HepG2 (cell line): ENCODE results near the gene ZFHX3. TPM values are rescaled to one million over a fixed set of nuclear protein-coding genes. Genes with fewer than 3 reads are reported as not detected.

Source experiments
- ARNT2 ChIP-seq: sonication (generic); formaldehyde crosslinking; IDR thresholded peaks from 2 replicates; pipeline ENCODE4 v1.8.0; 2022; ENCODE audit warnings: mild to moderate bottlenecking, low read depth, missing genetic modification reagents, moderate library complexity
- DPF2 ChIP-seq: sonication (generic); formaldehyde crosslinking; IDR thresholded peaks from 2 replicates; pipeline ENCODE4 v1.4.0; 2020; ENCODE audit warnings: mild to moderate bottlenecking, low read depth, missing genetic modification reagents, borderline replicate concordance
- ELF3 ChIP-seq: IDR thresholded peaks from 2 replicates; pipeline ENCODE4 v1.6.1; 2016; ENCODE audit warnings: missing genetic modification reagents, missing compliant biosample characterization
- FIP1L1 ChIP-seq: fragments of 200-400 bp; formaldehyde crosslinking; IDR thresholded peaks from 2 replicates; pipeline ENCODE4 v1.6.1; 2018; ENCODE audit warnings: low read depth, mild to moderate bottlenecking, low read length, moderate library complexity, borderline replicate concordance; ENCODE audit not compliant: insufficient read depth
- GLI4 ChIP-seq: sonication (generic); formaldehyde crosslinking; IDR thresholded peaks from 2 replicates; pipeline ENCODE4 v1.5.1; 2020; ENCODE audit warnings: missing genetic modification reagents, mild to moderate bottlenecking, moderate library complexity, borderline replicate concordance
- LCORL ChIP-seq, 2 experiments: fragments of 450-650 bp in 1 of 2; sonication (generic) in 1 of 2; formaldehyde crosslinking in 1 of 2; IDR thresholded peaks; 2 replicates each; pipeline versions ENCODE4 v1.5.0 to v1.6.1; 2017 to 2020; ENCODE audit warnings: antibody characterized with exemption in 1 of 2, missing genetic modification reagents in 1 of 2
- MBD4 ChIP-seq: IDR thresholded peaks from 2 replicates; pipeline ENCODE4 v1.6.1; 2012; ENCODE audit warnings: low read length, inconsistent platforms, borderline replicate concordance
- SOX13 ChIP-seq, 3 experiments: fragments of 450-650 bp in 1 of 3; sonication (generic) in 1 of 3; formaldehyde crosslinking in 1 of 3; IDR thresholded peaks in 2 of 3; conservative IDR thresholded peaks in 1 of 3; 2 replicates each; pipeline versions ENCODE4 v1.5.0 to v1.6.1; 2016 to 2020; ENCODE audit warnings: antibody characterized with exemption in 1 of 3, mild to moderate bottlenecking in 1 of 3, missing compliant biosample characterization in 1 of 3, missing genetic modification reagents in 1 of 3, moderate library complexity in 1 of 3
- SP140L ChIP-seq: sonication (generic); formaldehyde crosslinking; IDR thresholded peaks from 2 replicates; pipeline ENCODE4 v1.4.0; 2020; ENCODE audit warnings: missing genetic modification reagents, borderline replicate concordance
- TFE3 ChIP-seq: IDR thresholded peaks from 2 replicates; pipeline ENCODE4 v1.6.1; 2016
- TOPORS ChIP-seq: sonication (generic); formaldehyde crosslinking; IDR thresholded peaks from 2 replicates; pipeline ENCODE4 v1.8.0; 2023; ENCODE audit warnings: mild to moderate bottlenecking, missing genetic modification reagents
- UBTF ChIP-seq: sonication (generic); formaldehyde crosslinking; IDR thresholded peaks from 2 replicates; pipeline ENCODE4 v1.4.0; 2020; ENCODE audit warnings: mild to moderate bottlenecking, missing genetic modification reagents
- ZBTB34 ChIP-seq: sonication (generic); formaldehyde crosslinking; IDR thresholded peaks from 2 replicates; pipeline ENCODE4 v1.8.0; 2022; ENCODE audit warnings: mild to moderate bottlenecking, missing genetic modification reagents
- ZFY ChIP-seq: sonication (generic); formaldehyde crosslinking; IDR thresholded peaks from 2 replicates; pipeline ENCODE4 v1.4.0; 2020; ENCODE audit warnings: missing genetic modification reagents
- ZNF180 ChIP-seq: sonication (generic); formaldehyde crosslinking; IDR thresholded peaks from 2 replicates; pipeline ENCODE4 v1.4.0; 2020; ENCODE audit warnings: low read depth, missing genetic modification reagents, borderline replicate concordance
- ZNF274 ChIP-seq: sonication (generic); formaldehyde crosslinking; IDR thresholded peaks from 2 replicates; pipeline ENCODE4 v1.5.1; 2020; ENCODE audit warnings: mild to moderate bottlenecking, missing genetic modification reagents
- ZNF326 ChIP-seq: sonication (generic); formaldehyde crosslinking; IDR thresholded peaks from 2 replicates; pipeline ENCODE4 v1.4.0; 2020; ENCODE audit warnings: missing genetic modification reagents, borderline replicate concordance
- ZSCAN31 ChIP-seq: sonication (generic); formaldehyde crosslinking; IDR thresholded peaks from 2 replicates; pipeline ENCODE4 v1.5.0; 2020; ENCODE audit warnings: low read depth, mild to moderate bottlenecking, missing genetic modification reagents
- polyA plus RNA-seq, 8 experiments: library from polyadenylated mRNA; depleted of rRNA in 3 of 8; stranded (reverse) in 7 of 8; unstranded in 1 of 8; fragments of >200 nt; fragmentation: Illumina TruSeq in 4 of 8; extraction: Trizol in 4 of 8; gene quantifications; 2 replicates each; pipeline versions ENCODE4 v1.2.1 to v1.2.3, GENCODE V29; 2011 to 2016; ENCODE audit warnings: low read depth in 4 of 8, missing spikeins in 1 of 8, mixed read lengths in 1 of 8; ENCODE audit not compliant: insufficient read depth in 1 of 8
- total RNA-seq, 5 experiments: library from RNA; depleted of rRNA; stranded (reverse); fragments of >200 nt; fragmentation: Illumina TruSeq; extraction: Trizol; gene quantifications; 2 replicates each; pipeline ENCODE4 v1.2.3, GENCODE V29; 2016; ENCODE audit warnings: low read depth in 1 of 5
- TF ChIP-seq, protein P1 (sequence below): IDR thresholded peaks from 2 replicates; pipeline ENCODE4 v1.6.1; 2016; ENCODE audit warnings: mild to moderate bottlenecking, missing biosample characterization, missing genetic modification reagents
- TF ChIP-seq, protein P2 (sequence below): sonication (generic); formaldehyde crosslinking; IDR thresholded peaks from 2 replicates; pipeline ENCODE4 v1.8.0; 2022; ENCODE audit warnings: mild to moderate bottlenecking, missing genetic modification reagents, moderate library complexity

ZFHX3 gene
- total and polyA plus RNA-seq, 2 of the 13 experiments (the other 11 are each of a cell fraction or from before 2014, with no cell fraction given), result 5.0 to 6.0 TPM

DNA sequence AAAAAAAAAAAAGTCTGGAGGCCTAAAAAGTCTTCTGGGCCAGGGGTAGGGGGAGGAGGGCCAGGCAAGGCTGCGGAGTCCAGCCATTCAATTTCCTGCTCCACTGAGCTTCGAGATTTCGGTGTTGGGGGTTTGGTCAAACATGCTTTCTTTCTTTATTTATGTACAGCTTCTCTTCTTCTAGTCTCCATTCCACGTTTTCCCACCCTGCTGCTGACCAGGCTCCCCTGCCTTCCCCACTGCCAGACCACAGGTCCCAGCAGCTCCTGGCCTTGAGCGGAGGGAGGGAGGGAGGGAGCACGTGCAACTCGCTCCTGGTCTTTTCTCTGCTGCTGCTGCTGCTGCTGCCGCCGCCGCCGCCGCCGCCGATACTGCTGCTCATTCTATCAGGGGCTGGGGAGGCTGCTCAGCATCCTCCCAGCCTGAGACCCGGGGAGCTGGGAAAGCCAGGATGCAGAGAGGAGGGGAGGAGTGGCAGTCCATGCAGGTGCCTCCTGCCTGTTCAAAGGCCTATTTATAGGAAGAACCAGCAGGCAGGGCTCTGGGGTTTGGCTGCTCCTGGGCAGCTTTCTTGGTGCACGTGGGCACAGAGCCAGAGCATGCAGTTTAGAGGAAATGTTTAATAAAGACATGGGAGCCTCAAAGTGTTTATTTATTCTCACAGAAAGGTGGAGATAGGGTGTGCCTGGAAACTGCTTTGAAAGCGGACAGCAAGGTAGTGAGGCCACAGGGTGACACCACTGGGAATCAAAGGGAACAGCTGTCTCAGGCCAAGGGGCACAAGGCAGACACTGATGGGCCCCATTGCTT lies 23.4 kb upstream of the ZFHX3 start (continued):
- TF ChIP-seq ZNF180 (CRISPR knock-in tag) (no peak), LCORL (IDR thresholded peaks at IDR 0.05) (no peak), LCORL (CRISPR knock-in tag; IDR thresholded peaks at IDR 0.05) (0 out of 2 replicates have a peak, but pooled peaks have one; percentile 40), GLI4 (CRISPR knock-in tag) (no peak), ZBTB34 (CRISPR knock-in tag) (no peak), ZNF274 (peak; percentile 86), ZNF326 (CRISPR knock-in tag) (no peak), TFE3 (CRISPR knock-in tag) (peak; percentile 66), TOPORS (CRISPR knock-in tag) (no peak), MBD4 (no peak), ZSCAN31 (no peak), ARNT2 (CRISPR knock-in tag) (peak; percentile 82), ELF3 (CRISPR knock-in tag) (no peak; the same call in 1 of the 2 replicates), ZFY (CRISPR knock-in tag) (peak; percentile 55), DPF2 (no peak), FIP1L1 (no peak), SOX13 (IDR thresholded peaks at IDR 0.05) (no peak), SOX13 (CRISPR knock-in tag; conservative IDR thresholded peaks at IDR 0.05 in 1 of 2, IDR thresholded peaks at IDR 0.05 in 1 of 2) (peak in 1 of 2 experiments; percentile 67; a peak in 2 of 4 replicates), UBTF (CRISPR knock-in tag) (peak; percentile 70), SP140L (no peak)
- TF ChIP-seq, protein P1, sequence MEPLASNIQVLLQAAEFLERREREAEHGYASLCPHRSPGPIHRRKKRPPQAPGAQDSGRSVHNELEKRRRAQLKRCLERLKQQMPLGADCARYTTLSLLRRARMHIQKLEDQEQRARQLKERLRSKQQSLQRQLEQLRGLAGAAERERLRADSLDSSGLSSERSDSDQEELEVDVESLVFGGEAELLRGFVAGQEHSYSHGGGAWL (CRISPR knock-in tag), result peak; percentile 82
- TF ChIP-seq, protein P2, sequence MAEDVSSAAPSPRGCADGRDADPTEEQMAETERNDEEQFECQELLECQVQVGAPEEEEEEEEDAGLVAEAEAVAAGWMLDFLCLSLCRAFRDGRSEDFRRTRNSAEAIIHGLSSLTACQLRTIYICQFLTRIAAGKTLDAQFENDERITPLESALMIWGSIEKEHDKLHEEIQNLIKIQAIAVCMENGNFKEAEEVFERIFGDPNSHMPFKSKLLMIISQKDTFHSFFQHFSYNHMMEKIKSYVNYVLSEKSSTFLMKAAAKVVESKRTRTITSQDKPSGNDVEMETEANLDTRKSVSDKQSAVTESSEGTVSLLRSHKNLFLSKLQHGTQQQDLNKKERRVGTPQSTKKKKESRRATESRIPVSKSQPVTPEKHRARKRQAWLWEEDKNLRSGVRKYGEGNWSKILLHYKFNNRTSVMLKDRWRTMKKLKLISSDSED, result no peak
